ENCODE measurements around the gene STXBP4.

DNA sequence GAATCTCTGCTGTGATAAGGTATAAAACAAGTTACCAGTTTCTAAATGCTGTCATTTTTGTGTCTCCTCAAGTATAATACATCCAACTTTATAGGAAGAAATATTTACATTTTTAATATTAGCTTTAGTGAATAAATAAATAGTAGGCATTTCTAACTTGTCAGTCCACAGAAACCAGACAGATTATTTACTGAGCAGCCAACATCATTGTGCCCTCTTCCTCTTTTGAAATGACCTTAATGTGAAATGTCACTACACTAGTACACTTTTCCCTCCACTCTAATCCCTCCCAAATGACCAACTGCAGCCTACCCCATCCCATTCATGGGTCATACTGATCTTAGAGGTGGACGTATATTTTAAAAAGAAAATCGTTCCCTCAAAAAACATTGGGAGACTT, 9.2 kb downstream of the STXBP4 start:
- no peak for TF ChIP-seq POLR2A (IDR thresholded peaks at IDR 0.05)
- TF ChIP-seq, protein P1, sequence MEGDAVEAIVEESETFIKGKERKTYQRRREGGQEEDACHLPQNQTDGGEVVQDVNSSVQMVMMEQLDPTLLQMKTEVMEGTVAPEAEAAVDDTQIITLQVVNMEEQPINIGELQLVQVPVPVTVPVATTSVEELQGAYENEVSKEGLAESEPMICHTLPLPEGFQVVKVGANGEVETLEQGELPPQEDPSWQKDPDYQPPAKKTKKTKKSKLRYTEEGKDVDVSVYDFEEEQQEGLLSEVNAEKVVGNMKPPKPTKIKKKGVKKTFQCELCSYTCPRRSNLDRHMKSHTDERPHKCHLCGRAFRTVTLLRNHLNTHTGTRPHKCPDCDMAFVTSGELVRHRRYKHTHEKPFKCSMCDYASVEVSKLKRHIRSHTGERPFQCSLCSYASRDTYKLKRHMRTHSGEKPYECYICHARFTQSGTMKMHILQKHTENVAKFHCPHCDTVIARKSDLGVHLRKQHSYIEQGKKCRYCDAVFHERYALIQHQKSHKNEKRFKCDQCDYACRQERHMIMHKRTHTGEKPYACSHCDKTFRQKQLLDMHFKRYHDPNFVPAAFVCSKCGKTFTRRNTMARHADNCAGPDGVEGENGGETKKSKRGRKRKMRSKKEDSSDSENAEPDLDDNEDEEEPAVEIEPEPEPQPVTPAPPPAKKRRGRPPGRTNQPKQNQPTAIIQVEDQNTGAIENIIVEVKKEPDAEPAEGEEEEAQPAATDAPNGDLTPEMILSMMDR (IDR thresholded peaks at IDR 0.05): no peak

All from lower leg skin (tissue), 3 donors.